Muscle of arm (tissue), 12 donors: ENCODE results near the gene SCGB1C2. TPM values are rescaled to one million over a fixed set of nuclear protein-coding genes. Genes with fewer than 3 reads are reported as not detected.
"Not testable (repeated sequence)": the region's sequence is repeated elsewhere in the genome, so short reads cannot be mapped to it uniquely, and the experiment has no call there.

ENCODE experiments used
- DNase-seq: peaks from one replicate; pipeline ENCODE4 v3.0.0-alpha.2; 2013
- polyA plus RNA-seq, 12 donors: library from polyadenylated mRNA; unstranded; fragments of 120-200 nt; gene quantifications; one replicate each; pipeline ENCODE4 v1.2.1, GENCODE V29; 2013; ENCODE audit not compliant: insufficient read length in 12 of 12

SCGB1C2 gene
- polyA plus RNA-seq, 12 donors: not detected

- DNase-seq: no peak
Measured at GRCh38 chr17:148757-149156, 11.4 kb downstream of the SCGB1C2 start.

- DNase-seq: no peak
Measured at GRCh38 chr17:149231-149630, 11.9 kb downstream of the SCGB1C2 start.

GRCh38 chr17:149897-150584, 12.7 kb downstream of the SCGB1C2 start:
- no peak for DNase-seq

GRCh38 chr17:151004-151403, 13.6 kb downstream of the SCGB1C2 start:
- DNase-seq: no peak

GRCh38 chr17:151886-152859, 14.8 kb downstream of the SCGB1C2 start:
- DNase-seq: no peak

- no peak for DNase-seq
Measured at GRCh38 chr17:152860-153420, 15.6 kb downstream of the SCGB1C2 start.

- no peak for DNase-seq
Measured at GRCh38 chr17:153851-154250, 16.5 kb downstream of the SCGB1C2 start.

GRCh38 chr17:155576-155975, 18.2 kb downstream of the SCGB1C2 start:
- DNase-seq: no peak

- no peak for DNase-seq
Measured at GRCh38 chr17:156094-156621, 18.8 kb downstream of the SCGB1C2 start.

- DNase-seq: no peak
Measured at GRCh38 chr17:156946-157345, 19.6 kb downstream of the SCGB1C2 start.

GRCh38 chr17:157901-158300, 20.5 kb downstream of the SCGB1C2 start:
- no peak for DNase-seq

- DNase-seq: no peak
Measured at GRCh38 chr17:158379-158778, 21.0 kb downstream of the SCGB1C2 start.

GRCh38 chr17:159609-160008, 22.2 kb downstream of the SCGB1C2 start:
- DNase-seq: no peak

GRCh38 chr17:160336-160735, 23.0 kb downstream of the SCGB1C2 start:
- DNase-seq: no peak

GRCh38 chr17:161481-161880, 24.1 kb downstream of the SCGB1C2 start:
- DNase-seq: no peak

- no peak for DNase-seq
Measured at GRCh38 chr17:162689-163088, 25.3 kb downstream of the SCGB1C2 start.

- no peak for DNase-seq
Measured at GRCh38 chr17:163514-164098, 26.2 kb downstream of the SCGB1C2 start.

- peak; percentile 73 for DNase-seq
Measured at GRCh38 chr17:164303-165235, 27.2 kb downstream of the SCGB1C2 start.

- no peak for DNase-seq
Measured at GRCh38 chr17:165939-166338, 28.6 kb downstream of the SCGB1C2 start.

- not testable (repeated sequence) for DNase-seq
Measured at GRCh38 chr17:168614-169013, 31.2 kb downstream of the SCGB1C2 start.

- no peak for DNase-seq
Measured at GRCh38 chr17:170130-170670, 32.8 kb downstream of the SCGB1C2 start.
